H54 (cell line): Measurements from ENCODE around the gene ADAMTS6.

Experiments used
- DNase-seq: peaks from one replicate; pipeline ENCODE4 v3.0.0; 2011; ENCODE audit warnings: low spot score, mixed read lengths; ENCODE audit not compliant: insufficient read length
- FAIRE-seq: peaks from 3 replicates; lab custom pipeline; 2011; peaks lifted over from hg19 to GRCh38; lab: Jason Lieb, UNC
- POLR2A ChIP-seq: IDR thresholded peaks from 2 replicates; pipeline ENCODE4 v1.6.1; 2011; ENCODE audit warnings: low read depth, mild to moderate bottlenecking, low read length

The ADAMTS6 gene

DNA sequence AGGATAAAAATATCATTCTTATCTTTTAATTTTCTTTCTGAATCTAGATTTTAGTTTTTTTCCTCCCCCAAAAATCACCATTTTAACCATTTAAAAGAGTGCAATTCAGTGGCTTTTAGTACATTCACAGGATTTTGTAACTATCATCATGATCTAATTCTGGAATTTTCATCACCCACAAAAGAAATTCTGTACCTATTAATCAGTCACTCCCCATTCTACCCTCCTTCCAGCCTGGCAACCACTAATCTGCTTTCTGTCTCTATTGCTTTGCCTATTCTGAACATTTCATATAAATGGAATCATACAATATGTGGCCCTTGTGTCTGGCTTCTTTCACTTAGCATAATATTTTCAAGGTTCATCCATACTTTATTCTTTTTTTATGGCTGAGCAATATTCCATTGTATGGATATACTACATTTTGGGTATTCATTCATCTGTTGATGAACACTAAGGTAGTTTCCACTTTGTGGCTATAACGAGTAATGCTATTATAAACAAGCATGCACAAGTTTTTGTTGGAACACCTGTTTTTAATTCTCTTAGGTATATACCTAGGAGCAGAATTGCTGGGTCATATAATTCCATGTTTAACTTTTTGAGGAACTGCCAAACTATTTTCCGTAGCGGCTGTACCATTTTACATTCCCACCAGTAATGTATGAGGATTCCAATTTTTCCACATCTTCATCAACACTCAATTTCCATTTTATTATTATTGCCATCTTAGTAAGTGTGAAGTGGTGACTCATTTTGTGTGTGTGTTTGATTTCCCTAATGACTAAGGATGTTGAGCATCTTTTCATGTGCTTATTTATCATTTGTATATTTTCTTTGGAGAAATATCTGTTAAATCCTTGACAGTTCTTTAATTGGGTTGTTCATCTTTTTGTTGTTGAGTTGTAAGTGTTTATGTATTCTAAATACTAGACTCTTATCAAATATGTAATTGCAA is 372.7 kb downstream of the ADAMTS6 start:
- FAIRE-seq = no peak
- TF ChIP-seq POLR2A = no peak

DNA sequence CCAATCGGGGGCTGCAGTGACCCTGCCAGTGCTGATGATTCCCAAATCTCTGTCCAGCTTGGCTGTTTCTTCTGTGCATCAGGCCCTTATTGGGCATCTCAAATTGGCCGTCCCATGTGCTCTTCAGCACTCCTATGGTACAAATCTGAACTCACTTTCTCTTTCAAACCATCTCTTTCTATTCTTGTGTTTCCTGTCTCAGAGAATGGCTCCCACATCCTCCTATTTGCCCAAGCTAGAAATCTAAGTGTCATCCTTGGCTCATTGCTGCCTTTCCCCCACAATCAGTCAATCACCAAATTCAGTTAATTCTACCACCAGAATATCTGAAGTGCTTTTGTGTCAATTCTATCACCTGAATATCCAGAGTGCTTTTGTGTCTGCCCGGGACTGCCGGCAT is 376.4 kb downstream of the ADAMTS6 start:
- no peak for DNase-seq
- no peak for FAIRE-seq
- TF ChIP-seq POLR2A = no peak

More for the DNA sequence above, 372.7 kb downstream of the ADAMTS6 start:
- no peak for DNase-seq

DNA sequence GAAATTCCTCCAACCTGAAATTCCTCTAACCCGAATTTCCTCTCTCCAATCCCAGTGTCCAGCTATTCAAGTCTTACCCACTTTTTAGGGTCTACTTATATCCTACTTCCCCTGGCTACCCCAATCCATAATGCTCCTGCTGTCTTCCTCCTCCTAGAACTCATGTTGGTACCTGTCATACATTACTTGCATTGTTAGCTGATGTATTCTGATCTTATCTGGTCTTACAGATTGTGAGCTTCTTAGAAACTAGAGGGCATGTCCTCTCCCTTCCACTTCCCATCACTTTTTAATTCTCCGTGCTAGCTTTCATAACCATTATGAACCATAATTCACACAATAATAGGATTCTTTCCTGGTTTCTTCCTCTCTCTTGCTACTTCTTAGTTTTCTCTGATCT is 376.9 kb downstream of the ADAMTS6 start:
- no peak for TF ChIP-seq POLR2A
- FAIRE-seq (no peak), DNase-seq (no peak)

DNA sequence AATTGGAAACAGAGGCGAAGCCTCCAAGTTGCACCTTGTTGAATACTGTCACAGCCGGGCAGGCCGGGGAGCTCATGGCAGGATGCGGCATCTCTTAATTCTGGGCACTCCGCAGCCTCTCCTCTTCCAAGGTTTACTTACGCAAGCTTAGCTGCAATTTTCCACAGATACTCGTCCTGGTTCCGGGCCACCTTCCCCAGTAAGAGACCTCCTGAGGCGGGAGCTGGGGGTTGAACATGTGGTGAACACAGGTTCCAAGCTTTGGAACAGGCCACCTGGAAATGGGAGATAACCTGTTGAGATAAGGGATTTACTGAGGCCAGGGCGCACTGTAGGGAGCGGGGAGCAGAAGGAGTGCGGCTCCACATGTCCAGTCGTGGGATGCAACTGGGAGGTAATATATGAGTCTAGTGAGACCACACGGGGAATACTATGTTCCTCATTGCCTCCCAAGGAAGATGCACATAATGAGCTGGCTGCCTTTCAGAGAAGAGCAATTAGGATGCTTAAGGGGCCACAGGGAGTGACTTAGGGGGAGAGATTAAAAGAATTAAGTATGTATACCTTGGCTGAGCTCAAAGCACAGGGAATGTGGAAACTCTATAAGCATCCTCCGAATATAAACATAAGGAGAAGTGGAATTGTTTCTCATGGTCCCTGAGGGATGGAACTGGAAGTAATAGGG is 377.8 kb downstream of the ADAMTS6 start:
- FAIRE-seq = no peak

DNA sequence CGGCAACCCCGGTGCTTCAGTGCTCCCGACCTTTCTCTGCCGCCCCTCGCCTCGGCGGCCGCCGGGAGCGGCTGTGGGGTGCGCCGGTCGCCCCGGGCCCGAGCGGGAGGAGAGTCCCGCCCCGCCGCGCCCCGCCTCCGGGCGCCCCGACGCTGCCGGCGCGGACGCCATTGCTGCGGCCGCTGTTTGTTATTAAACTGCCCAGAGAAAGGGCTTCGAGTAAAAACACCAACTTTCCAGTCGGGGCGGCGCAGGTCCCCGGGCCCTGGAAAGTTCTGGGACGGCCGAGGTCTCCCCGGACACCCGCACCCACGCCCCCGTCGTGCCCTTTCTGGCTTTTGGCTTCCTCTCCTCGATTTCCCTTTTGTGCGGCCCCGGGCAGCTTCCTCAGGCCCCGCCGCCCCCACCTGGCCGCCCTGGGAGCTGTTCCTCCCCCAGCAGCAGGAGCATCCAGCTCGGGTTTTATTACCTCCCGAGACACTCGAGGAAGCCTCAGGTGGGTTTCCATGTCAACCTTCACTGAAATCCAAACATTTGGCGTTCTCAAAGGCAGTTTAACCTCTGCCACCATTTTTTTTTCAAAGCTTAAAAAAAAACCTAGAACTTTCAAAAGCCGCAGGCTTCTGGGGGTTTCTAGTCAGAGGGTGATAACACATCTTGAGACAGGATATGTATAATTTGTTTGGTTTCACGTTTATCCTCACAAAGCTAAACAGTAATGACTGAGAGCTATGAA is 378.6 kb downstream of the ADAMTS6 start:
- FAIRE-seq (no peak), DNase-seq (no peak)
- TF ChIP-seq POLR2A = peak; percentile 54; the same call in 1 of the 2 replicates

More for the DNA sequence above, 377.8 kb downstream of the ADAMTS6 start:
- no peak for DNase-seq
- no peak for TF ChIP-seq POLR2A

DNA sequence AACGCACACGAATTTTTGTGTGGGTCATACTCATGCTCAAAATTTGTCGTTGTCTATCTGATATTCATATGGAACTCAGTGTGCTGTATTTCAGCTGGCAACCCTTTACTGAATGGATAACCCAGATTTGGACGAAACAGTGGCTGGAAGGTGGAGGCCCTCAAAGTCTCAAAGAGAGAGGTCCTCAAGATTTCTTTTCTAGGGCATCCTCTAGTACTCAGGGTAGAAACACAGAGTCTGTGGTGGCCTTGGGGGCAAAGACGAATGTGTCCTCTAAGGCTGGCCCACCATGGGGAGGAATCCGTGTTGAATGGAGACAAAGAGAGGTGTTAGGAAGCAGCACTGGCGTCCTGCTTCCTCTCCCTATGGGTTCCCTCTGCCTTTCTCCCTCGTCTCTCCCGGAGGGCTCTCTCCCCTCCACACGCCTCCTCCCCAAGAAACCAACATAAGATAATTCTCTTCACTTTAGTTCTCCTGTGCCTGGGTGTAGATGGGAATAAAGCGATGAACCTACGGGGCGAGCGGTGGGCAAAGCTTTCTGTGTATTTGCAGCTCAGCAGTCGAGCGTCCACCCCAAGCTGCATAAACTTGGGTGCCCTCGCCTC is 379.2 kb downstream of the ADAMTS6 start:
- TF ChIP-seq POLR2A = no peak
- no peak for FAIRE-seq

DNA sequence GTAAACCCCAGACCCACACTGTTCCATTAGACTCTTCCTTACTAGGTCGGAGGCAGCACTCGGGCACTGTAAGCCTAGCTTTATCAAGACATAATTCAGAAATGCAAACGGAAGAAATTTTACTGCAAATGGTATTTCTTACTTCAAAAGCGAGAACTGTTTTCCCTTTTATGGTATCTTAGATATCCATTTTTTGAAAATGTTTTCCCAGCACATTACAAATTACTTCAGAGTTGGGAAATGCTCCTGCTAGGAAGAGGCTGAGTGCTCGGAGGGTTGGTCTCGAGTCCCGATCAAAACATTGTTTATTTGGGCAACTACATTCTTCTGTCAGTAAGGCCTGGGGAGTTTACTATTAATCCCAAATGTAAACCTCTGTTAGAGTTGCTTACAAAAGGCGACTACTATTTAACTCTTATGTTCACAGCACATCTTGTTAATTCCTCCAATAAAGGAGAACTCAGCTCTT is 380.1 kb downstream of the ADAMTS6 start:
- TF ChIP-seq POLR2A = no peak
- no peak for FAIRE-seq
- no peak for DNase-seq

More for the DNA sequence above, 379.2 kb downstream of the ADAMTS6 start:
- DNase-seq = no peak

DNA sequence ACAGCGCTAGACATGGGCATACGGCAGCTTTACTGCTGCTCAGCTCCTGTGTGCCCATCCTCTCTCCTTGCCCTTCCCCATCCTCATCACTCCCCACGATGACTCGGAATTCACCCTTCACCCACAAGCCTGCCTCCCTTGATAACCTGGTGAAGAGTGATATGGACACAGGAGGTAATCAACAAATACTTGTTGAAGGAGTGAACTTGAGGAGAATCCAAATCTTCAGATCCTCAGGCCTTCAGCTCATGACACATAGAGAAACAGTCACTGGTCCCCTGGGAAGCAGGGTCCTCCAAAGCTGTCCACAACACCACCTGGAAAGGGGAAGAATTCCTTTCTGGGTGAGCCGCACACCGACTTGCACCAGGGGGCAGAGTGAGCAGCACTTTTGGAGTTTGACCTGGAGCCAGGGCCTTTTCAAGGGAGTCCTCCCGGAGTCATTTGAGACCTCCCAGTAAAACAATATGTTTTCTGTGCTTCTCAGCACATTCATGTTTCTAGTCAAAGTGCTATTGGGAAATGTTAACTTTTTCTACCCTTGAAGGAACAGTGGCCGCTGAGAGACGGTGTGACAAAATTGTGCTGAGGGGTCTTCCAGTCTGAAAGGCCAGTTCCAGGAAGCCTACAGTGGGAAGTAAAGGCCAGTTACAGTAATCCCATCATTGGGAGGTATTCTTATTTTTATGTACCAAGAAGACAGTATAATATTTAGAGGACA is 380.6 kb downstream of the ADAMTS6 start:
- FAIRE-seq (peak; percentile 45), DNase-seq (peak; percentile 81)
- no peak for TF ChIP-seq POLR2A
